SK-N-SH (cell line): ENCODE results near the gene COX4I2. TPM values are rescaled to one million over a fixed set of nuclear protein-coding genes. Genes with fewer than 3 reads are reported as not detected.

ENCODE experiments used
- CTCF ChIA-PET: fragments of 300-600, 350-600 bp; formaldehyde crosslinking; extraction: SDS; loops from one replicate; lab custom pipeline; 2021; lab: Yijun Ruan, JAX
- POLR2A ChIA-PET: fragments of 350-600 bp; sonication (Branson Sonifier 250); formaldehyde crosslinking; extraction: SDS; loops from one replicate; lab custom pipeline; 2020; ENCODE audit warnings: antibody characterized with exemption, inconsistent platforms; lab: Yijun Ruan, JAX
- DNase-seq: peaks from one replicate; pipeline ENCODE4 v3.0.0; 2012
- H2AFZ ChIP-seq: fragments of 200-600 bp; sonication (generic); 2 replicates; pipeline ENCODE4 v1.8.1; 2016; ENCODE audit warnings: antibody characterized with exemption, mild to moderate bottlenecking, low read depth
- H3F3A ChIP-seq: fragments of 200-600 bp; sonication (generic); replicated peaks from 2 replicates; pipeline ENCODE3; 2016; ENCODE audit warnings: antibody characterized with exemption, mild to moderate bottlenecking; ENCODE audit not compliant: insufficient read depth
- H3K27ac ChIP-seq, 2 experiments: fragments of 200-500 bp in 1 of 2; fragments of 200-600 bp in 1 of 2; sonication (Bioruptor generic) in 1 of 2; sonication (generic), shearing (Covaris generic) in 1 of 2; 2 replicates each; pipeline versions ENCODE4 v1.5.1 to v1.6.1; 2014 to 2016; ENCODE audit warnings: low read depth in 2 of 2, inconsistent platforms in 1 of 2, low read length in 1 of 2, mild to moderate bottlenecking in 1 of 2, mixed read lengths in 1 of 2
- H3K27me3 ChIP-seq: fragments of 200-600 bp; sonication (generic), shearing (Covaris generic); 2 replicates; pipeline ENCODE4 v1.6.1; 2016; ENCODE audit warnings: mixed run types; ENCODE audit not compliant: insufficient read depth
- H3K36me3 ChIP-seq, 2 experiments: fragments of 200-500 bp in 1 of 2; fragments of 200-600 bp in 1 of 2; sonication (Bioruptor generic) in 1 of 2; sonication (generic) in 1 of 2; replicated peaks in 1 of 2; 2 replicates each; pipeline versions ENCODE3 to v1.5.1; 2014 to 2016; ENCODE audit warnings: low read length in 1 of 2, mild to moderate bottlenecking in 1 of 2; ENCODE audit not compliant: insufficient read depth in 2 of 2, control insufficient read depth in 1 of 2
- H3K4me1 ChIP-seq, 2 experiments: fragments of 200-500 bp in 1 of 2; fragments of 200-600 bp in 1 of 2; sonication (Bioruptor generic) in 1 of 2; sonication (generic), shearing (Covaris generic) in 1 of 2; 2 replicates each; pipeline versions ENCODE4 v1.5.1 to v1.6.1; 2014 to 2016; ENCODE audit warnings: low read depth in 1 of 2, low read length in 1 of 2, mixed run types in 1 of 2; ENCODE audit not compliant: insufficient read depth in 2 of 2, control insufficient read depth in 1 of 2
- H3K4me2 ChIP-seq: fragments of 200-600 bp; sonication (generic), shearing (Covaris generic); 2 replicates; pipeline ENCODE4 v1.6.1; 2017; ENCODE audit warnings: mixed run types
- H3K4me3 ChIP-seq, 2 experiments: fragments of 200-500 bp in 1 of 2; fragments of 200-600 bp in 1 of 2; sonication (Bioruptor generic) in 1 of 2; sonication (generic), shearing (Covaris generic) in 1 of 2; 2 replicates each; pipeline versions ENCODE4 v1.5.1 to v1.8.1; 2014 to 2016; ENCODE audit warnings: low read depth in 2 of 2, inconsistent platforms in 1 of 2, low read length in 1 of 2, mild to moderate bottlenecking in 1 of 2, mixed read lengths in 1 of 2, moderate library complexity in 1 of 2
- H3K79me2 ChIP-seq: fragments of 200-600 bp; sonication (generic); 2 replicates; pipeline ENCODE4 v1.8.1; 2017; ENCODE audit warnings: mild to moderate bottlenecking; ENCODE audit not compliant: insufficient read depth
- H3K9ac ChIP-seq: fragments of 200-600 bp; sonication (generic); 2 replicates; pipeline ENCODE4 v1.6.1; 2017; ENCODE audit warnings: mixed run types
- H3K9me2 ChIP-seq: fragments of 200-600 bp; sonication (generic); 2 replicates; pipeline ENCODE4 v1.6.1; 2017; ENCODE audit warnings: mixed run types
- H3K9me3 ChIP-seq: fragments of 200-600 bp; sonication (generic); 2 replicates; pipeline ENCODE4 v1.6.1; 2017; ENCODE audit warnings: mixed run types, mild to moderate bottlenecking, moderate library complexity
- H4K20me1 ChIP-seq: fragments of 200-600 bp; sonication (generic); 2 replicates; pipeline ENCODE4 v1.6.1; 2017; ENCODE audit warnings: mild to moderate bottlenecking, mixed run types; ENCODE audit not compliant: insufficient read depth
- CHD2 ChIP-seq: fragments of 150-350 bp; IDR thresholded peaks from 2 replicates; pipeline ENCODE4 v1.6.1; 2018; ENCODE audit warnings: low read length; ENCODE audit not compliant: partially characterized antibody
- FOXJ3 ChIP-seq: sonication (generic); formaldehyde crosslinking; IDR thresholded peaks from 2 replicates; pipeline ENCODE4 v1.5.1; 2020; ENCODE audit warnings: mild to moderate bottlenecking, missing genetic modification reagents
- GATA2 ChIP-seq: sonication (generic); formaldehyde crosslinking; IDR thresholded peaks from 2 replicates; pipeline ENCODE4 v1.5.0; 2020; ENCODE audit warnings: mild to moderate bottlenecking, missing genetic modification reagents
- IRF3 ChIP-seq: fragments of 150-350 bp; IDR thresholded peaks from 2 replicates; pipeline ENCODE4 v1.6.1; 2016; ENCODE audit warnings: mild to moderate bottlenecking, low read depth, low read length
- JUND ChIP-seq: IDR thresholded peaks from 2 replicates; pipeline ENCODE4 v1.4.0; 2012
- MAX ChIP-seq: IDR thresholded peaks from 2 replicates; pipeline ENCODE4 v1.4.0; 2012; ENCODE audit warnings: low read depth
- MXI1 ChIP-seq: IDR thresholded peaks from 2 replicates; pipeline ENCODE4 v1.6.1; 2012; ENCODE audit warnings: mild to moderate bottlenecking, low read depth, low read length, improper control_type of control experiment
- NRF1 ChIP-seq: IDR thresholded peaks from 2 replicates; pipeline ENCODE4 v1.6.1; 2012; ENCODE audit warnings: low read depth, mild to moderate bottlenecking, low read length
- RAD21 ChIP-seq: IDR thresholded peaks from 2 replicates; pipeline ENCODE4 v1.6.1; 2012; ENCODE audit warnings: mild to moderate bottlenecking, low read length
- REST ChIP-seq: IDR thresholded peaks from 2 replicates; pipeline ENCODE4 v1.6.1; 2012; ENCODE audit warnings: mild to moderate bottlenecking, low read depth, low read length, moderate library complexity
- RFX5 ChIP-seq: IDR thresholded peaks from 2 replicates; pipeline ENCODE4 v1.6.1; 2012; ENCODE audit warnings: mild to moderate bottlenecking, improper control_type of control experiment, low read length
- SIN3A ChIP-seq: IDR thresholded peaks from 2 replicates; pipeline ENCODE4 v1.6.1; 2012; ENCODE audit warnings: low read depth, mild to moderate bottlenecking, low read length, moderate library complexity, borderline replicate concordance
- SMC3 ChIP-seq: IDR thresholded peaks from 2 replicates; pipeline ENCODE4 v1.6.1; 2012; ENCODE audit warnings: low read depth, low read length, improper control_type of control experiment
- TCF12 ChIP-seq: IDR thresholded peaks from 2 replicates; pipeline ENCODE4 v1.4.0; 2012
- USF2 ChIP-seq: fragments of 150-350 bp; IDR thresholded peaks from 2 replicates; pipeline ENCODE4 v1.6.1; 2017; ENCODE audit warnings: antibody characterized with exemption, low read length, low read depth, borderline replicate concordance
- YY1 ChIP-seq: IDR thresholded peaks from 2 replicates; pipeline ENCODE4 v1.4.0; 2012; ENCODE audit warnings: low read depth, mild to moderate bottlenecking
- ZBTB33 ChIP-seq: IDR thresholded peaks from 2 replicates; pipeline ENCODE4 v1.4.0; 2012; ENCODE audit warnings: low read depth, borderline replicate concordance
- WGBS: methylation state at CpG from one replicate; pipeline ENCODE4 v1.1.6; 2017; ENCODE audit warnings: low lambda C conversion rate; 5-methylcytosine and 5-hydroxymethylcytosine counted together
- polyA plus RNA-seq, 3 experiments: library from polyadenylated mRNA; depleted of rRNA; stranded (reverse); fragments of >200 nt; gene quantifications; 2 replicates each; pipeline ENCODE4 v1.2.3, GENCODE V29; 2012

COX4I2 gene
- polyA plus RNA-seq, 1 of the 3 experiments (the other 2 are of a cell fraction): 0.21 TPM

- 71% methylated on average over 3 of the region's 3 CpGs for WGBS
- Histone ChIP-seq H3K9ac (peak overlapping the region; percentile 34; the same call in 1 of the 2 replicates), H4K20me1 (no peaks in the 10 kb centered on the region), H3K4me3 (no peak overlapping the region), H3K9me3 (no peaks in the 10 kb centered on the region), H3K36me3 (no peaks in the 10 kb centered on the region), H3F3A (peaks cover 46% of the 10 kb centered on the region), H3K4me2 (peak overlapping the region; percentile 26; the same call in 1 of the 2 replicates), H3K79me2 (peaks cover 3% of the 10 kb centered on the region; the same call in 1 of the 2 replicates), H3K9me2 (no peaks in the 10 kb centered on the region), H2AFZ (peak overlapping the region; percentile 70; the same call in 1 of the 2 replicates), H3K27ac (peak overlapping the region; percentile 86 to 91), H3K4me1 (peaks cover 6 to 10% of the 10 kb centered on the region in 2 experiments; a peak in 1 of 4 replicates), H3K27me3 (no peaks in the 10 kb centered on the region)
- TF ChIP-seq REST (no peak), SMC3 (no peak), YY1 (no peak), TCF12 (no peak), RAD21 (no peak), JUND (no peak), CHD2 (no peak)
- ChIA-PET CTCF (interaction anchor here (1.2 to 33.9 kb wide), 4 partner anchors 11 to 30 kb away, joined by 3 to 1802 read pairs (median 28); no protein-coding TSS in a partner anchor), POLR2A (interaction anchor here (0.7 to 3.1 kb wide), 7 partner anchors 8 to 27 kb away, joined by 3 to 51 read pairs (median 4); partner anchors contain the start of gene ID1)
- no peak for DNase-seq
Measured at GRCh38 chr20:31595380-31595653, 42.4 kb upstream of the COX4I2 start.

GRCh38 chr20:31595654-31596411 is 41.9 kb upstream of the COX4I2 start:
- H3K4me2 ChIP-seq: peak overlapping the region; percentile 26; the same call in 1 of the 2 replicates
- CTCF ChIA-PET: interaction anchor here (1.2 to 33.9 kb wide), 7 partner anchors 9 to 128 kb away, joined by 3 to 1802 read pairs (median 5); partner anchors contain the start of gene ID1
- POLR2A ChIA-PET: interaction anchor here (0.7 to 3.1 kb wide), 9 partner anchors 8 to 27 kb away, joined by 3 to 51 read pairs (median 4); partner anchors contain the start of gene ID1
- peak; percentile 35; the same call in 1 of the 2 replicates for TF ChIP-seq FOXJ3
- peak; percentile 96 for TF ChIP-seq TCF12
- TF ChIP-seq IRF3: no peak
- TF ChIP-seq NRF1: no peak
- TF ChIP-seq USF2: peak; percentile 69; the same call in 1 of the 2 replicates
- no peak for TF ChIP-seq SIN3A
- TF ChIP-seq RFX5: no peak
- peak; percentile 29; the same call in 1 of the 2 replicates for TF ChIP-seq GATA2 (CRISPR knock-in tag)
- peak; percentile 78 for TF ChIP-seq MAX
- TF ChIP-seq ZBTB33: 0 out of 2 replicates have a peak, but pooled peaks have one; percentile 24
- peak; percentile 64 for TF ChIP-seq CHD2
- TF ChIP-seq MXI1: no peak
- TF ChIP-seq RAD21: no peak

More at GRCh38 chr20:31595654-31596411, 41.9 kb upstream of the COX4I2 start:
- peak; percentile 90 for DNase-seq
- H3K79me2 ChIP-seq: peaks cover 3% of the 10 kb centered on the region; the same call in 1 of the 2 replicates
- peak overlapping the region; percentile 70; the same call in 1 of the 2 replicates for H2AFZ ChIP-seq
- 4% methylated on average over 11 of the region's 15 CpGs for WGBS
- no peaks in the 10 kb centered on the region for H4K20me1 ChIP-seq
- no peaks in the 10 kb centered on the region for H3K9me2 ChIP-seq
- H3K4me3 ChIP-seq: no peak overlapping the region
- peak overlapping the region; percentile 86 to 91 for H3K27ac ChIP-seq
- H3K9ac ChIP-seq: peak overlapping the region; percentile 34; the same call in 1 of the 2 replicates
- H3K27me3 ChIP-seq: no peaks in the 10 kb centered on the region
- H3F3A ChIP-seq: peaks cover 46% of the 10 kb centered on the region
- no peaks in the 10 kb centered on the region for H3K36me3 ChIP-seq
- peaks cover 6 to 10% of the 10 kb centered on the region in 2 experiments; a peak in 1 of 4 replicates for H3K4me1 ChIP-seq
- no peaks in the 10 kb centered on the region for H3K9me3 ChIP-seq
